Measurements from ENCODE around the gene KCNH2. TPM values are rescaled to one million over a fixed set of nuclear protein-coding genes. Genes with fewer than 3 reads are reported as not detected.

Gene KCNH2
- total RNA-seq, 1 donor from 2014 or later: 2.3 TPM

GRCh38 chr7:150994141-150994837 lies 16.2 kb upstream of the KCNH2 start:
- DNase-seq (ENCODE audit: low read depth): no peak

GRCh38 chr7:150993511-150993910 lies 15.4 kb upstream of the KCNH2 start:
- no peak for DNase-seq (ENCODE audit: low read depth)

DNA sequence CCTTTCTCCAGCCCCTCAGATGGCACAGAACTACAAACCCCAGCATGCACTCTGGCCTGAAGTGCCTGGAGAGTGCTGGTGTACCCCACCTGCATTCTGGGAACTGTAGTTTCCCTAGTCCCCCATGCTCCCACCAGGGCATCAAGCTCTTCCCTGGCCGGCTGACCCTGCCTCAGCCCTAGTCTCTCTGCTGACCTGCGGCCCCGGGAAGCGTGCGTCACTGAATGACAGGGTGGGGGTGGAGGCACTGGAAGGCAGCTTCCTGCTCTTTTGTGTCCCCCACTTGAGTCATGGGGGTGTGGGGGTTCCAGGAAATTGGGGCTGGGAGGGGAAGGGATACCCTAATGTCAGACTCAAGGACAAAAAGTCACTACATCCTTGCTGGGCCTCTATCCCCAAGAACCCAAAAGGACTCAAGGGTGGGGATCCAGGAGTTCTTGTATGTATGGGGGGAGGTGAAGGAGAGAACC lies 14.7 kb upstream of the KCNH2 start:
- no peak for DNase-seq (ENCODE audit: low read depth)

DNA sequence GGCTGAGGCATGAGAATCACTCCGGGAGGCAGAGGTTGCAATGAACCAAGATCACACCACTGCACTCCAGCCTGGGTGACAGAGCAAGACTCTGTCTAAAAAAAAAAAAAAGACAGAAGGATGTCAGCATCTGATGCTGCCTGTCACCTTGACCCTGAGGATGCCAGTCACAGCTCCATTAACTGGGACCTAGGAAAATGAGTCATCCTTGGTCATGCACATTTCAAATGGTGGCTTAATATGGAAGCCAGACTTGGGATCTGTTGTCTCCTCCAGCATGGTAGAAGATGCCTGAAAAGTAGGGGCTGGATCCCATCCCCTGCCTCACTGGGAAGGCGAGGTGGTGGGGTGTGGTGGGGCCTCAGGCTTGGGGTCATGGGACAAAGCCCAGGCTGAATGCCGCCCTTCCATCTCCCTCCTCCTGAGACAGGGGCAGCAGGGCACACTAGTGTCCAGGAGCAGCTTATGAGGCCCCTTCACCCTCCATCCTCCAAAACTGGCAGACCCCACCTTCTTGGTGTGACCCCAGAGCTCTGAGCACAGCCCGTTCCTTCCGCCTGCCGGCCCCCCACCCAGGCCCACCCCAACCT lies 14.0 kb upstream of the KCNH2 start:
- DNase-seq (ENCODE audit: low read depth): no peak

- peak; percentile 14 for DNase-seq (ENCODE audit: low read depth)
Observed at GRCh38 chr7:150990416-150991186, 12.5 kb upstream of the KCNH2 start, which contains the start of gene NOS3. NOS3 (plus strand) TSS chr7:150991017; CDS start chr7:150993804, 2,787 bp downstream.

- no peak for DNase-seq (ENCODE audit: low read depth)
Observed at GRCh38 chr7:150989456-150989855, 11.3 kb upstream of the KCNH2 start.

DNA sequence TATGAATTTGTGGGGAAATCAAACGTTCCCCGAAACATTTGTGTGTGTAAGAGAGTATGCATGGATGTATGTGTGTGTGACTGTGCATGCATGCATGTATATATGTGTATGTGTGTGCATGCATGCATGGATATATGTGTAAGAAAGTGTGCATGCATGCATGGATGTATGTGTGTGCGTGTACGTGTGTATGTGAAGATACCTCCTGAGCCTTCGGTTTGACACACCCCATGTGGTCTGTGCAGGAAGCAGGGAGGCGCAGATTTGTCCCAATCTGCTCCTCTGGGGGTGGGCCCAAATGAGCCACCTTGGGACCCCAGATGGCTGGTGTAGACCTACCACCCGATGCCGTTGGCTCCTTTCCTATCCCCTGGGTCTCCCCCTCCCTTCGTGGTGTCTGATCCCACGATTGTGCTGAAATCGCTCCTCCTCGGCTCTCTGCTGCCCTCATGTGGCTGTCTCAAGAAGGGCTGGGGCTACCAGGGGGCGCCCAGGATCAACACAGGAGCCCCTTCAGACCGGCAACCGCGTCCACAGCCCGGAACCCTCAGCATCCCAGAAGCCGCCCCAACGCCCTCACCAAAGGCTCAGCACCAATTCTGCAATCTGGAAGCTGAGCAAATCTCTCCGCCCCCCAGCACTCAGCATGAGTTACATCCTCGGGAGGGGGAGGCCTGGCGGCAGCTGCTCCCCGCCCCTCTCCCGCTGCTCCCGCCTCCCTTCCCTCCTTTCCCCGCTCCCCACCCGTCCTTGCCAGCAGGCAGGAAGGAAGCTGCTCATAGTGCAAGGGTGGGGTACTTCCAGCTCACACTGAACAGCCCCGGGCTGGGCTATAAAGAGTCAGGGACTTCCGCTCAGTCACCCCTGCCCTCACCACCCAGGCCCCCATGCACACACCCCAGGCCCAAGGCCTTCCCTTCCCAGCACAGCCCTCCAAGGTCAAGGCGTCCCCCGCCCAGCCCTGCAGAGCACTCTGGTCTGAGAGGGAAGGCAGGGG lies 10.4 kb upstream of the KCNH2 start:
- DNase-seq (ENCODE audit: low read depth): no peak

DNA sequence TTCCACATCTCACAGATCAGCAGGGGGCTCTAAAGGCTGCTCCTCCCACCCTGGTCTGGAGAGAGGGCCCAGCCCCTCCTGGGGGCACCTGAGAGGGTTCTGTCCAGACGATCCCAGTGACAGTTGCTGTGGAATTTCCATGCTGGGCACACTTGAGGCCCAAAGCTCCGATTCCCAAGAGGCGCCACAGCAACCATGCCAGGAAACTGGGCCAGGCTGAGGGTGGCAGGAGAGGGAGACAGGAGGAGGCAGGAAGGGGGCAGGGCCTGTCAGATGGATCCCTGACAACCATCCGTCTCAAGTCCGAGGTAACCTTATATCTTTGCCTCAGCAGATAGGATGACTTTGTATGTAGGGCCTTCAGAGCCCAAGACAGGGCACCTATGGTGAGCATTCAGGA lies 8.4 kb upstream of the KCNH2 start:
- no peak for DNase-seq (ENCODE audit: low read depth)

DNA sequence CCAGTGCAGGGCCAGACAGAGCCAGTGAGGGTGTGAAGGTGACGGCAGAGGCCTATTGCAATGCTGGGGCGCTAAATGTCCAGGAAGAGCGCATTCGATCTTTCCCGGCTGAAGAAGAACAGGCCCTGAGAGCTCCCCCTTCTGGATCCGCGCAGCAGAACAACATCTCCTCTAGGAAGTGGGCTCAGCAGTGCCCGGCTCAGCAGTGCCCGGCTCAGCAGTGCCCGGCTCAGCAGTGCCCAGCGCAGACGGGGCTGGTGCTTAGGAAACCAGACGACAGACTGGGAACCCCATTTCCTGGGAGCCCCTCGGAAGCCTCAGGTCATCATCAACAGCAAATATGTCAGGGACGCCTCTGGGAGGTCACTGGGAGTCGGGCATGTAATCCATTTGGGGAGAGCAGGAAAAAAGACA lies 8.0 kb upstream of the KCNH2 start:
- DNase-seq (ENCODE audit: low read depth): peak; percentile 17

- DNase-seq (ENCODE audit: low read depth): peak; percentile 38
Observed at GRCh38 chr7:150983893-150984368, 5.8 kb upstream of the KCNH2 start.

DNA sequence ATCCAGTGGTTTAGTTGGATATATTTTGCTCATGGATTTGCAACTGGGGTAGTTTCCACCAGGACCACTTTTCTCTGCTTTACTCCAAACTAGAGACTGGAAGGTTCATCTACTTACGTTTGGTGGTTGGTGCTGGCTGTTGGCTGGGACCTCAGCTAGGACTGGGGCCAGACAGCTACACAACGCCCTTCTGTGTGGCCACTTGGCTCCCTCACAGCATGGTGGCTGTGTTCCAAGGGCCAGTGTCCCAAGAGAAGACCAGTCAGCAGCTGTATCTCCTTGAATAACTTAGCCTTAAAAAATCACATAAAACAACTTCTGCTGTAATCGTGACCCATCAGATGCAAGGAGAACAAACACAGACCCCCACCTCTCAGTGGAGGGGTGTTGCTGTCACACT lies 4.2 kb upstream of the KCNH2 start:
- no peak for DNase-seq (ENCODE audit: low read depth)

DNA sequence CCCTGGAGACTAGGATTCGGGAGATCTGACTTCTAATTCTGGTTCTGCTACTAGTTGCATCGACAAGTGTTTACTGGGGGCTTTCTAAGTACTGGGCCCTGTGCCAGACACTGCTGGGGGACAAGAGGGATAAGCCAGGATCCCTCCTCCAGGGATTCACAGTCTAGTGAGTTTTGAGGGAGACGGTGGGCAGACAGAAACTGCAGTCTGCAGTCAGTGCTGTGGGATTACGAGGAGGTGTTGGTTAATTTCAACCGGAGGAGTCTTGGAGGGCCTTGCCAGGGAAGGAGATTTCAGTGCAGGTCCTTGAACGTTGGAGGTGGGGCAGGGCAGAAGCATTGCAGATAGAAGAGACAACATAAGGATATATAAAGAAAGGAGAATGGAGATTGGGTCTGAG lies 3.5 kb upstream of the KCNH2 start:
- DNase-seq (ENCODE audit: low read depth): no peak

GRCh38 chr7:150980663-150981062 lies 2.5 kb upstream of the KCNH2 start:
- no peak for DNase-seq (ENCODE audit: low read depth)

DNA sequence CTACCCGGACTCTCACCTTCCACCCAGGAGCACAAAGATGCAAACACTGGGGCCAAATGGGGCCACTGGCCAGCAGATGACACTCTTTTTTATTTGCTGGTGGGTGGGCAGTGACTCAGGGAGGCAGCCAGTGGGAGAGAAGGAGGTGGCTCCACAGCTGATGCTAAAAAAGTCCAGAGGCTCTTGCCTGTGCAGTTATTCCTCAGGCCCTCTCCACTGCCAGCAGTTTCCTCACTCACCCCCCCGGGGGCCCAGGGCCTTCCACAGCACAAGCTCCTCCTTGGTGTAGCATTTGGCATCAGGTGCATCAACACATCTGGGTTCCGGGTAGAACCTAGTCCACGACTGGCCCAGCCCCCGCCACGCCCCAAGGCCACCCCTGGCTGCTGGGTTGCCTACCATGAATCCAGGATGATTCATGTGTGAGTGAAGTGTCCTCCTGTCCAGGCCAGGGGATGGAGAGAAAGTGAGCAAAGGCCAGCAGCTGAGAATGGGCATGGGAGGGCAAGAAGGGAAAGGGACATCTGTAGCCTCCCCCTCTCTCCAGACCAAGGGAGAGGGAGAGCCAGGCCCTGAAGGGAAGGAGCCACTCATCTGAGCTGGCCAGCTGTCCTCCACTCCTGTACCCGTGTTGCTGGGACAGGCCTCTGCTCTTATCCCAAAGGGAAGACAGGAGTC lies 1.7 kb upstream of the KCNH2 start:
- DNase-seq (ENCODE audit: low read depth): no peak

DNA sequence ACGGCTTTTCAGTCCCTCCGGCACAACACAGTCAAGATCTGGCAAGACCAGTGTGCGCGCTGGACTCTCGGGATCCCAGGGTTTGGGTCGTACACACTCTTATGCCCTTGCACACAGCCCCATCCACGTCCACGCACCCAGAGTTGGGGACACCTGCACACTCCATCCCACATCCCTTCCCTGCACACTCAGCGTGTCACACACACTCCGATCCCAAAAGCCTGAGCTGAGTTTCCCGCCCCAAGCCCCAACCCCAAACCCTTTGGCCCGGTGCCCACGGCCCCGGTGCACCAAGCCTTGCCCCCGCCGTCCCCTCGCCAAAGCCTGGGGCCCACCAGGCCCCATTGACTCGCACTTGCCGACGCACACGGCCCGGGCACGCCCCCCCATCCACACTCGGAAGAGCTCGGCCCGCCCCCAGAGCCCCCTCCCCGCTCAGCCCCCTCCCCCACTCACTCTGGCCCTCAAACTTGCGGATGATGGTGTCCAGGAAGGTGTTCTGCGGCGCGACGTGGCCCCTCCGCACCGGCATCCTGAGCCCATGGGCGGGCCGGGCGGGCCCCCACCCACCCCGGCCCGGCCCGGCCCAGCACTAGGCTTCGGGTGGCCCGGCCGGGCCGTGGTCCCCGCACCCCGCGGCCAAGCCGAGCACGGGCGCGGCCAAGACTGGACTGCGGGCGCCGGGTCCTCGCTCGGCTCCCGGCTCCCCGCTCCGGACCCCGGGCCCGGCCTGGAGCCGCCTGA lies 567 bp downstream of the KCNH2 start:
- DNase-seq (ENCODE audit: low read depth): no peak

- no peak for DNase-seq (ENCODE audit: low read depth)
Observed at GRCh38 chr7:150976529-150977381, 1.4 kb downstream of the KCNH2 start.

- no peak for DNase-seq (ENCODE audit: low read depth)
Observed at GRCh38 chr7:150975536-150976319, 2.4 kb downstream of the KCNH2 start.

Measured in renal cortical epithelial cell (primary cell).